ENCODE results near the gene LRCH1.

DNA sequence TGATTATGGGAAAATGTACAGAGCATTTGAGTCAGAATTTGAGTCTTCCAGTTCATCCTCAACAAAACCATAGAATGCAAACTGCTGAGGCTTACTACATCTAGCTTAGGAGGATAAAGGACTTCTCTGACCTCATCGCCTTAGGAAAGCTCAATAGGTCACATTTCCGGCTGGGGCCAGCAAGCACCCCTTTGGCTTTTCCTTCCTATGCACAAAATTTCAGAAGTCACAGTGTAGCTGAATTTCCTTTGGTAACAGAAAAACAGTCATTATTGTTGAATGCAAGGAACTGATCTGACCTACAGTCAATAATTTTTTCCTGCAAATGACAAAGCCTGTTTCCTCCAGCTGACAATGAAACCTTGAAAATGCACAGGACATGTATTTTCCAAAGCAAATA is 32.8 kb upstream of the LRCH1 start:
- TF ChIP-seq, protein P1, sequence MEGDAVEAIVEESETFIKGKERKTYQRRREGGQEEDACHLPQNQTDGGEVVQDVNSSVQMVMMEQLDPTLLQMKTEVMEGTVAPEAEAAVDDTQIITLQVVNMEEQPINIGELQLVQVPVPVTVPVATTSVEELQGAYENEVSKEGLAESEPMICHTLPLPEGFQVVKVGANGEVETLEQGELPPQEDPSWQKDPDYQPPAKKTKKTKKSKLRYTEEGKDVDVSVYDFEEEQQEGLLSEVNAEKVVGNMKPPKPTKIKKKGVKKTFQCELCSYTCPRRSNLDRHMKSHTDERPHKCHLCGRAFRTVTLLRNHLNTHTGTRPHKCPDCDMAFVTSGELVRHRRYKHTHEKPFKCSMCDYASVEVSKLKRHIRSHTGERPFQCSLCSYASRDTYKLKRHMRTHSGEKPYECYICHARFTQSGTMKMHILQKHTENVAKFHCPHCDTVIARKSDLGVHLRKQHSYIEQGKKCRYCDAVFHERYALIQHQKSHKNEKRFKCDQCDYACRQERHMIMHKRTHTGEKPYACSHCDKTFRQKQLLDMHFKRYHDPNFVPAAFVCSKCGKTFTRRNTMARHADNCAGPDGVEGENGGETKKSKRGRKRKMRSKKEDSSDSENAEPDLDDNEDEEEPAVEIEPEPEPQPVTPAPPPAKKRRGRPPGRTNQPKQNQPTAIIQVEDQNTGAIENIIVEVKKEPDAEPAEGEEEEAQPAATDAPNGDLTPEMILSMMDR (optimal IDR thresholded peaks at IDR 0.05 in 1 of 3, IDR thresholded peaks at IDR 0.05 in 1 of 3, conservative IDR thresholded peaks at IDR 0.05 in 1 of 3; ENCODE audit: extremely low read depth in 1 of 3, insufficient read depth in 2 of 3, low read length in 3 of 3), result no peak
- no peak for TF ChIP-seq EZH2 (IDR thresholded peaks at IDR 0.05; ENCODE audit: low read length)
